HUDEP-2 (cell line): ENCODE results near the gene FERD3L.

Experiments used
- DNase-seq, 76 experiments: peaks; one replicate each; lab custom pipeline; 2025; ENCODE audit not compliant: unreplicated experiment in 76 of 76; lab: John Stamatoyannopoulos, UW

The FERD3L gene

GRCh38 chr7:19101472-19101871, 43.7 kb downstream of the FERD3L start:
- DNase-seq: no peak

GRCh38 chr7:19099924-19100323, 45.3 kb downstream of the FERD3L start:
- no peak for DNase-seq

GRCh38 chr7:19099194-19099593, 46.0 kb downstream of the FERD3L start:
- DNase-seq: no peak

GRCh38 chr7:19098510-19098909, 46.7 kb downstream of the FERD3L start:
- DNase-seq: no peak

GRCh38 chr7:19097165-19098055, 47.8 kb downstream of the FERD3L start:
- no peak for DNase-seq

- no peak for DNase-seq
Observed at GRCh38 chr7:19095353-19095860, 49.8 kb downstream of the FERD3L start.
